Measurements from ENCODE around the gene PMFBP1.

PMFBP1 gene

GRCh38 chr16:72172105-72173034 lies at the start of gene PMFBP1:
TSS of gene PMFBP1 (minus strand) at chr16:72172155. CDS start at chr16:72171208, 947 bp downstream.
- DNase-seq (ENCODE audit: low spot score), result no peak

- DNase-seq (ENCODE audit: low spot score), result no peak
These were observed 49.7 kb upstream of the PMFBP1 start for GRCh38 chr16:72221630-72222024.

- DNase-seq (ENCODE audit: low spot score), result no peak
These were observed 49.1 kb upstream of the PMFBP1 start for GRCh38 chr16:72220875-72221629.

GRCh38 chr16:72219282-72219681 lies 47.3 kb upstream of the PMFBP1 start:
- no peak for DNase-seq (ENCODE audit: low spot score)

- no peak for DNase-seq (ENCODE audit: low spot score)
These were observed 44.8 kb upstream of the PMFBP1 start for GRCh38 chr16:72216767-72217166.

GRCh38 chr16:72214821-72215220 lies 42.9 kb upstream of the PMFBP1 start:
- DNase-seq (ENCODE audit: low spot score), result no peak

GRCh38 chr16:72211110-72211509 lies 39.2 kb upstream of the PMFBP1 start:
- no peak for DNase-seq (ENCODE audit: low spot score)

GRCh38 chr16:72210555-72210954 lies 38.6 kb upstream of the PMFBP1 start:
- no peak for DNase-seq (ENCODE audit: low spot score)

- no peak for DNase-seq (ENCODE audit: low spot score)
These were observed 38.1 kb upstream of the PMFBP1 start for GRCh38 chr16:72210072-72210471.

- DNase-seq (ENCODE audit: low spot score), result no peak
These were observed 34.3 kb upstream of the PMFBP1 start for GRCh38 chr16:72206299-72206698.

GRCh38 chr16:72203401-72203800 lies 31.4 kb upstream of the PMFBP1 start:
- DNase-seq (ENCODE audit: low spot score), result no peak

GRCh38 chr16:72202014-72202413 lies 30.1 kb upstream of the PMFBP1 start:
- DNase-seq (ENCODE audit: low spot score), result no peak

GRCh38 chr16:72201387-72201786 lies 29.4 kb upstream of the PMFBP1 start:
- DNase-seq (ENCODE audit: low spot score), result no peak

- DNase-seq (ENCODE audit: low spot score), result no peak
These were observed 27.9 kb upstream of the PMFBP1 start for GRCh38 chr16:72199761-72200337.

GRCh38 chr16:72198771-72199201 lies 26.8 kb upstream of the PMFBP1 start:
- DNase-seq (ENCODE audit: low spot score), result no peak

- DNase-seq (ENCODE audit: low spot score), result no peak
These were observed 26.2 kb upstream of the PMFBP1 start for GRCh38 chr16:72198021-72198711.

GRCh38 chr16:72197545-72197944 lies 25.6 kb upstream of the PMFBP1 start:
- DNase-seq (ENCODE audit: low spot score), result no peak

- DNase-seq (ENCODE audit: low spot score), result no peak
These were observed 23.7 kb upstream of the PMFBP1 start for GRCh38 chr16:72195609-72196008.

- DNase-seq (ENCODE audit: low spot score), result no peak
These were observed 19.6 kb upstream of the PMFBP1 start for GRCh38 chr16:72191551-72191950.

GRCh38 chr16:72189865-72190371 lies 18.0 kb upstream of the PMFBP1 start:
- no peak for DNase-seq (ENCODE audit: low spot score)

- DNase-seq (ENCODE audit: low spot score), result no peak
These were observed 16.6 kb upstream of the PMFBP1 start for GRCh38 chr16:72188541-72188940.

- DNase-seq (ENCODE audit: low spot score), result no peak
These were observed 15.6 kb upstream of the PMFBP1 start for GRCh38 chr16:72187551-72187950.

All from HuH-7.5 (cell line).